Stimulated activated CD4-positive, alpha-beta T cell treated with anti-CD3 and anti-CD28 coated beads, Interleukin-15, amount 100 ng/mL, for 24 hours (primary cell): Measurements from ENCODE around the gene GALNT13.

Experiments
- DNase-seq: peaks from one replicate; pipeline ENCODE4 v3.0.0-alpha.2; 2020

Gene GALNT13

DNA sequence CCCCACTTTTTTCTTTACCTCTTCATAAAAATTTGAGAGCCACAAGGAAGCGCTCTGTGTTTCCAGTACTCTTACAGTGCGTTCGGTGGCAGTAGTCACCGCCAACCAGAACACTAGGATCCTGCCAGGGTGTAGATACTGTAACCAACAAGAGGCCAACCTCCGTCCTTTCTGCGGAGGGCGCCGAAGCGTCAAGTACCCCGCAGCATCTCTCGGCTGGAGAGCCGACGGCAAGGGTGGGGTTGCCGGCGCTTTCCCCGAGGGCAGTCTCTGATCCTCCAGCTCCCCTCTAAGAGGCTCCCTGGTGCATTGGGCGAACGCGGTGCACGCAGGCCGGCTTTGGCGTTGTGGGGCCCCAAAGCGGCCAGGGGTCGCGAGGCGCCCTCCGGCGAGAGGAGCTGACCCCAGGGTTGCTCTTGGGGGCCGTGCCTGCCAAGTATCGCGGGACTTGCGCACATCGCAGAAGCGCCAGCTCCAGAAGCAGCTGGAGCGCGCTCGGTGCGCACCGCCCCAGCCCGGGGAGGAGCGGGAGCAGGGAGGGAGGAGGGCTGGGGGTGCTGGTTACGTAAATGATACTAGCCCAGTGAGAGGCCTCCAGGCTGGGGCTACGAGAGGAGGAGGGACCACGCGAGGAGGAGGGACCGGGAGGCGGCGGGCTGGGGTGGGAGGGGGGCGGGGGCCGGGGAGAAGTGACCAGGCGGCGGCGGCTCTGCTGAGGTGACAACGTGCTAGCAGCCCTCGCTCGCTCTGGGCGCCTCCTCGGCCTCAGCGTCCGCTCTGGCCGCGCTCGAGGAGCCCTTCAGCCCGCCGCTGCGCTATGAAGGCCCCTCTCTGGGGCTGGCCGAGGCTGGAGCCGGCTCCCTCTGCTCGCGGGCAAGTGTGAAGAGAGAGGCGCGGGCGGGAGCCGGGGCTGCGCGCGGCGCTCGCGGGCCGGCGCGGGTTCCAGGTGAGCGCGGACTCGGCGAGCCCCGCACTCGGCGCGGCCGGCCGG lies at the start of gene GALNT13:
GALNT13 (plus strand) TSS at position 692 of the 991 bp plus-strand sequence.
- DNase-seq = peak; percentile 3

GRCh38 chr2:153823880-153824279 lies 47.8 kb upstream of the GALNT13 start:
- DNase-seq = no peak

GRCh38 chr2:153828335-153828734 lies 43.4 kb upstream of the GALNT13 start:
- no peak for DNase-seq

- DNase-seq = no peak
These were observed 37.1 kb upstream of the GALNT13 start for GRCh38 chr2:153834662-153835061.

- no peak for DNase-seq
These were observed 13.5 kb upstream of the GALNT13 start for GRCh38 chr2:153858250-153858649.

DNA sequence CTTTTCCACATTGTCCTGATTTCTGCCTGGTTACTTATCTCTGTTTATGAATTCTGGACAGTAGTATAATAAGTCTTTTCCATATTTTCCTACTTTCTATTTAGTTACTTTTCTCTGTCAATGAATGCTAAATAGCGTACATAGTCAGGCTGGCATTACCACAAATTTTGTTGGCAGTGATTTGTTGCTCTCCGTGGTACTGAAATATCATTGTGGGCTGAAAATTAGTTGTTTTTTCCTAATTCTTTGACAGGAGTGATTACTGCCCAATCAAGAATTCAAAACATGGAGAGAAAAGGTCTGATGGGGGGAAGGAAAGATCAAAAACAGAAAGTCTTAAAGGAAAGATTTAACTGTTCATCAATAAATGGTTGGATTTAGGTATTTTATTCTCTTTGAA lies 7.7 kb upstream of the GALNT13 start:
- DNase-seq = no peak

DNA sequence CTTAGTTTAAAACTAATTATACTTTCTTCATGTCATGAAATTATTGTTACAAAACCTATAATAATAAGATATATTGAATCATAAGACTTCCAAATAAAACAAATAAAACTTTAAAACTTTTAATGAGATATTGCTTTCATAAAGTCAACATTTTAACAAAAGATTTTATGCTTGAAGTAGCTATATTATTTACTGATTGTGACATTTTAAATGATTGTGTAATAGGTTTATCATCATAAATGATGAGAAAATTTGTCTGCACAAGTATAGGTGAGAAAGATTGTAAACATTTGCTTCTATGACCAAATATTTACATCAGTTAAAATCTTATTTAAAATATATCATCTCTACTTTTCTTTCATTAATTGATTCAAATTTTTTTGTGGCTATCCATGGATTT lies 5.1 kb upstream of the GALNT13 start:
- no peak for DNase-seq

DNA sequence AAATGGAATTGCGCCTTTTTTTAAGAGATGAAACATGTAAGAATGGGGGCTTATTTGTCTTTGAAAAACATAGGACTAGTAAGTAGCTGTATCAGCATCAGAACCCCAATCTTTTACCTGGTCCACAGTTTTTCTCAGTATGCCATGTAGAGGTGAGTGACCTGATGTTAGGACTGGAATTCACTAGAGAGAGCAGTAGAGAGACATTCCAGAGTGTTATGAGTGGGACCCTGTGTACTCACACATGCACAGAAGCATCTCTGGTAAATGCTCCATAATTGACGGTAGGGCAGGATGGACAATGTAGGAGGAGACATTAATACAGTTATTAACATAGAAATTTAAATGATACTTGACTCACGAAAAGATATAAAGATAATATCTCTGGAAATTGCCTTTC lies 1.4 kb upstream of the GALNT13 start:
- DNase-seq = no peak

GRCh38 chr2:153872311-153873051 lies 759 bp downstream of the GALNT13 start:
- DNase-seq = no peak

DNA sequence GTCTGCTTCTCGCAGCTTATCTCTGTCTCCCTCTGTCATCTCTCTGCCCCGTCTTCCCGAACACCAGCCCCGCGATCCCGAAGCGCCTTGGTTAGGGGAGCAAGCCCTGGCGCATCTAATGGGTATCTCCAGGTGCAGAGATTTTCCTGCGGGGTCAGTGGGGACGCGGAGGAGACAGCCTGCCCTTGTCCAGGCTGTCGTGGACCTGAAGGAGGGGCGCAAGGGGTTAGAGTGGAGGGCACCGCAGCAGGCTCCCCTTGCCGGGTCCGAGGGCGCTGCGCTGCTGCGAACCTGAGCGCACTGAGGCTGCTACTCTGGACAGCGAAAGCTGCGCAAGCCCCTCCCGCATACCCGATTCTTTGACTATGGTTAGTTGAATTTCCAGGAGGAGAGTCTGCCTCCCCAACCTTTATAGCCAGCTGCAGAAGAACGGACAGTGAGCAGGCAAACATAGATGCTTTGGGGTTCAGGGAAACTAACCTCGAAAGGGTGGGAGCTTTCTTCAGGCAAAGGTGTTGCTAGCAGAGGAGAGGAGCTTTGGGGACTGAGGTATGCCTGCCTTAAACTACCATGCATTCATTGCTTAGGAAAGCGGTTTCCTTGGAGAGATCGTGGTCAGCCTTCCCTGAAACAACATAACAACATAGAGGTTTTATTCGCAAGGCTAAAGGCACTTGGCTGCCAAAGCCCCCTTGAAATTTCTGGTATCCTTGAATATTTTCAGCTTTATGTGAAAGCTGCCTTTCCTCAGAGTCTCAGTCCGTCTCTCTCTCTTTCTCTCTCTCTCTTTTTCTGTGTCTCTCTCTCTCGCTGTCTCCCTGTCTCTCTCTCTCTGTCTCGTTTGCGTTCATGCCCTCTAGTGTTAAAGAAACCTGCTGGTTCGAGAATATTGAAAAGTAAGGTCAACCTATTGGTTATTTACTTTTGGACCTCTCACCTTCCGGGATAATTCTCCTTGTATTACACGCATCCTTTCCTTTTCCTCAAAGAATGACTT lies 1.6 kb downstream of the GALNT13 start:
- DNase-seq = no peak

- DNase-seq = no peak
These were observed 4.2 kb downstream of the GALNT13 start for GRCh38 chr2:153875801-153876466.

DNA sequence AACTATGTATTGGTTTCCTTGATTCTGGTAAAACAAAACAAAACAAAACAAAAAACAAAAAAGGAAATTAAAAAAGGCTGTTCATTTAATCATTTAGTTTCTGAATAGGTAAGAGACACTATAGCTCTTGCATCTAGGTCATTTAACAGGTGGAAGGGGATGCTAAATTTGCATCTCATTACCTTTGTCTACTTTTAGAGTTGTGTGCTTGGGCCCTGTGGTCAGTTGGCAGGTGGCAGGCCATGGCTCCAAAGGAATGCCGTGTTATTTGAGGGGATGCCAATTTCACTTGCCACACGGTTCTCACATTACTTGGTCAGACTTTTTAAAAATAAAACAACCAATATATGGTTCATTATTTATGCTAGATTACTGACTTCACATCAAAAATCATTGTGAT lies 9.2 kb downstream of the GALNT13 start:
- DNase-seq = no peak

DNA sequence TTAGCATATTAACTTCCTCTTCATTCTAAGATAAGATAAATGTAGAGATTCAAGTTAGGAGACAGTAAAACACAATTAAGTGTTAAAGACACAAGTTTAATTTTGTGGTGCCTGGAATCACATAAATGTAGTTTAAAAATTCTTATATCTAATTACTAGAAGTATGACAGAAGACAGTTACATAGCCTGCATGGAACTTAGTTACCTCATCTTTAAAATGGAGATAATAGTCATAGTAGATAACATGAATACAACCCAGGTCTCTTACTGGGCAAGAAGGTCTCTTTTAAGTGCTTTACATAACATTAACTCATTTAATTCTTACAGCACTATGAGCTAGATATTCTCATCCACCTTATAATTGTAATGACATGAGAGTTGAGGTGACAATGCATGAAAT lies 15.1 kb downstream of the GALNT13 start:
- no peak for DNase-seq

GRCh38 chr2:153890576-153890975 lies 18.9 kb downstream of the GALNT13 start:
- DNase-seq = no peak

DNA sequence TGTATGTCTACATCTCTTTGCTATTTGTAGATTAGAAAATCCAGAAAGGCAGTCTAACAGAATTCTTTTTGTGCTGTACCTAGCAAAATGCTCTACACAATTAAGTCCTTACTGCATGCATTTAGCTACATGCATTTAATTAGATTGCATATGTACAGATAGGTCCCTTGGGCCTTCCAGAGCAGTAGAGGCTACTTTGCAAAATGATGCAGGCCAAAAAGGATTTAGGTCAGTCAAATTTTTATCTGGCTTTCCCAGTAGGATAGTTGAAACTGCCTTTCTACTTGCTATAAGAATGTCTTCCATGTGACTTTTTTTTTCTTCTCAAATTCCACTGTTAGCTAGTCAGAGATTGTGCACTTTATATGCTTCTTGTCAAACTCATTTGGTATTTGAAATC lies 19.3 kb downstream of the GALNT13 start:
- DNase-seq = no peak

- DNase-seq = no peak
These were observed 41.2 kb downstream of the GALNT13 start for GRCh38 chr2:153912798-153913396.

DNA sequence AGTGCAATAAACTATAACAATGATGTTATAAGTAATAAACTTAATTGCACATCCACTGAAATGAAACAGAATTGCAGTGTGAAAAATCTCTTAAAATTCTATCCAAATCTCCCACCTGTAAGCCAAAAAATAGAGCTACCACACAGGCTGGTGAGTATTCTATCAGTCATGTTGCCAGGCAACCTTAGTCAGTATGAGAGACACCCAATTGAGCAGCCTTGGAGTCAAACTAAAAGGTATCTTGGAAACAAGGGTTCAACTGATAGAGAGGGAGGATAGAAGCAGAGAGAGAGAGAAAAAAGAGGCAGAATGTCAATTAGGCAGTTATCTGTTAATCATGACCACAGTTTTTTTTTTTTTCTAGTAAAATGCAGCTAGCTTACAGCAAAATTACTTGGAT lies 45.8 kb downstream of the GALNT13 start:
- DNase-seq = no peak

DNA sequence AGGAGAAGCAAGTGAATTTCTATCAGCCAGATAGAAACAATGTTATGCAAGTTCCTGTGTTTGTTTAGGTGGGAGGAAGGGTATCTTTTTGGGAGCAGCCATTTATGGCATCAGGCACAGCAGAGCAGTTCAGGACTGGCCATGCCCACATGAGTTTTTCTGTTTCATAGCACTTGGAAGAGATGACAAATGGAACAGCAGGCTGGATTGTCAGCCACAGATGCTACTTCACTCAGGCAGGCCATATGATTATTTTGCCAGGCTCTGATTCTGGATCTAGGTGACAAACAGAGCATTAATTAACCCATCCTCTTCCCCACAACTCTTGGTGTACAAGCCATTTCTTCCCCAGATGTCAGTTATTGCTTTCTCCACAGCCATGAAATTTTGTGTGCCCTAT lies 63.8 kb downstream of the GALNT13 start:
- no peak for DNase-seq

GRCh38 chr2:153939124-153939796 lies 67.5 kb downstream of the GALNT13 start:
- no peak for DNase-seq

GRCh38 chr2:153940511-153940910 lies 68.8 kb downstream of the GALNT13 start:
- no peak for DNase-seq

- no peak for DNase-seq
These were observed 73.1 kb downstream of the GALNT13 start for GRCh38 chr2:153944800-153945199.
